Activated CD8-positive, alpha-beta T cell treated with anti-CD3 and anti-CD28 coated beads, Interleukin-2, amount 10 ng/mL, durations not matched to agents 7 days and 5 days (primary cell): ENCODE results near the gene KCNRG. TPM values are rescaled to one million over a fixed set of nuclear protein-coding genes. Genes with fewer than 3 reads are reported as not detected.
"Not testable (repeated sequence)": the region's sequence is repeated elsewhere in the genome, so short reads cannot be mapped to it uniquely, and the experiment has no call there.

Experiments used
- ATAC-seq: fragments of 150-1000 bp; cut with Tn5 transposase; one replicate; pipeline ENCODE4 v1.10.0; 2021; ENCODE audit warnings: moderate library complexity
- CTCF ChIA-PET: fragments of 350-600 bp; sonication (Branson Sonifier 250); formaldehyde crosslinking; loops from one replicate; lab custom pipeline; 2021; ENCODE audit warnings: antibody characterized with exemption; lab: Charles Lee
- POLR2A ChIA-PET: fragments of 350-600 bp; sonication (Branson Sonifier 250); formaldehyde crosslinking; loops from one replicate; lab custom pipeline; 2021; ENCODE audit warnings: antibody characterized with exemption; lab: Charles Lee
- DNase-seq: peaks from one replicate; pipeline ENCODE4 v3.0.0-alpha.2; 2020
- H3K27ac Mint-ChIP-seq: one replicate; pipeline ENCODE4 v1.8.0; 2021; ENCODE audit warnings: mild to moderate bottlenecking, mixed read lengths
- H3K27me3 Mint-ChIP-seq: one replicate; pipeline ENCODE4 v1.8.0; 2021; ENCODE audit warnings: low read depth, mixed read lengths
- H3K36me3 Mint-ChIP-seq: one replicate; pipeline ENCODE4 v1.8.0; 2021; ENCODE audit warnings: low read depth, mixed read lengths
- H3K4me1 Mint-ChIP-seq: one replicate; pipeline ENCODE4 v1.8.0; 2021; ENCODE audit warnings: low read depth, mixed read lengths
- H3K4me3 Mint-ChIP-seq: one replicate; pipeline ENCODE4 v1.8.0; 2021; ENCODE audit warnings: mild to moderate bottlenecking, mixed read lengths
- H3K9me3 Mint-ChIP-seq: one replicate; pipeline ENCODE4 v1.8.0; 2022; ENCODE audit warnings: mixed read lengths; ENCODE audit not compliant: insufficient read depth
- total RNA-seq, 2 experiments: library from RNA; stranded (reverse); gene quantifications; one replicate each; pipeline ENCODE4 v1.2.3, GENCODE V29; 2021

The KCNRG gene
- under 1 TPM; 0.18 to 0.82 TPM for total RNA-seq

- CTCF ChIA-PET = interaction anchor here (1.2 to 2.7 kb wide), 2 partner anchors 18 to 65 kb away, joined by 4 to 9 read pairs; partner anchors contain the start of gene TRIM13
- POLR2A ChIA-PET = interaction anchor here (0.7 kb wide), 1 partner anchor 18 kb away, joined by 3 read pairs; no protein-coding TSS in a partner anchor
- no peak within 1 kb of the TSS for H3K4me3 Mint-ChIP-seq
- peaks cover 3% of the 10 kb centered on the region for H3K4me1 Mint-ChIP-seq
- H3K9me3 Mint-ChIP-seq = no peaks in the 10 kb centered on the region
- H3K27ac Mint-ChIP-seq = no peak within 1 kb of the TSS
- no peak for ATAC-seq
- peaks cover 78% of the 10 kb centered on the region for H3K36me3 Mint-ChIP-seq
- DNase-seq = no peak
- no peaks in the 10 kb centered on the region for H3K27me3 Mint-ChIP-seq
These were observed at the start of gene KCNRG for GRCh38 chr13:50015258-50015657. Gene KCNRG (plus strand): TSS chr13:50015444. CDS start chr13:50015494, 50 bp downstream.

DNA sequence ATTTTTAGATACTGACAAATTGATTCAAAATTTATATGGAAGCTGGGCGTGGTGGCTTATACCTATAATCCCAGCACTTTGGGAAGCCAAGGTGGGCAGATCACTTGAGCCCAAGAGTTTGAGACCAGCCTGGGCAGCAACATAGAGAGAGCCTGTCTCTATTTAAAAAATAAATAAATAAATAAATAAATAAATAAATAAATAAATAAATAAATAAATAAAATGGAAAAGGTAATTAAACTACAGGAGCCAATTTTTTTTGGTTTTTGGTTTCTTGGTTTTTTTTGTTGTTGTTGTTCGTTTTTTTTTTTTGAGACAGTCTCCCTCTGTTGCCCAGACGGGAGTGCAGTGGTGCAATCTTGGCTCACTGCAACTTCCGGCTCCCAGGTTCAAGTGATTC is 47.8 kb upstream of the KCNRG start:
- POLR2A ChIA-PET = interaction anchor here (0.6 to 0.7 kb wide), 2 partner anchors 30 to 159 kb away, joined by 5 to 7 read pairs; no protein-coding TSS in a partner anchor
- CTCF ChIA-PET = interaction anchor here (0.8 kb wide), 1 partner anchor 9 kb away, joined by 4 read pairs; no protein-coding TSS in a partner anchor

GRCh38 chr13:49972709-49973108 is 42.5 kb upstream of the KCNRG start:
- DNase-seq (no peak), ATAC-seq (no peak)
- no peaks in the 10 kb centered on the region for H3K27me3 Mint-ChIP-seq
- peak overlapping the region; percentile 61 for H3K27ac Mint-ChIP-seq
- H3K4me1 Mint-ChIP-seq = peaks cover 4% of the 10 kb centered on the region
- POLR2A ChIA-PET = no interaction called here
- CTCF ChIA-PET = interaction anchor here (0.8 kb wide), 1 partner anchor 30 kb away, joined by 3 read pairs; no protein-coding TSS in a partner anchor
- H3K36me3 Mint-ChIP-seq = peaks cover 10% of the 10 kb centered on the region
- no peaks in the 10 kb centered on the region for H3K9me3 Mint-ChIP-seq
- no peak overlapping the region for H3K4me3 Mint-ChIP-seq

More for the DNA sequence above, 47.8 kb upstream of the KCNRG start:
- H3K27ac Mint-ChIP-seq = no peak overlapping the region
- no peaks in the 10 kb centered on the region for H3K27me3 Mint-ChIP-seq
- no peak for DNase-seq
- H3K9me3 Mint-ChIP-seq = peaks cover 6% of the 10 kb centered on the region
- peaks cover 32% of the 10 kb centered on the region for H3K36me3 Mint-ChIP-seq
- no peak for ATAC-seq
- no peaks in the 10 kb centered on the region for H3K4me1 Mint-ChIP-seq
- no peak overlapping the region for H3K4me3 Mint-ChIP-seq

DNA sequence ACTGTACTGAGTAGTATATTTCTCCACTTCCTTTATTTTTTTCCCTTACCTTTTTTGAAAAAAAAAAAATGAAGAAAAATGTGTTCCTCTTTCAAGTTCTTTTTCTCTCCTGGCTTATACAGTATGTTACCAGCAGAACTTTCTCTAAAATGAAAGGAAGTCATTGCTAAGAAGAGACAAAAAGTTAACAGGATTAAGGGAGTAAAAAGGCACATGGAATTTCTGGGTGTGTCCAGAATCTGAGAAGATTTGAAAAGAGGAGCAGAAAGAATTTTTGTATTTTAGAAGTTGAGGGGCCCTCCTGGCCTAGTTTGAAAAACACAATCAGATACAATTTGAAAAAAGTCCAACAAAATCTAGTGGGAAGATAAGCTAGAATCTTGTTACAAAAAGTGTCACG is 39.4 kb upstream of the KCNRG start:
- POLR2A ChIA-PET = no interaction called here
- ATAC-seq = no peak

DNA sequence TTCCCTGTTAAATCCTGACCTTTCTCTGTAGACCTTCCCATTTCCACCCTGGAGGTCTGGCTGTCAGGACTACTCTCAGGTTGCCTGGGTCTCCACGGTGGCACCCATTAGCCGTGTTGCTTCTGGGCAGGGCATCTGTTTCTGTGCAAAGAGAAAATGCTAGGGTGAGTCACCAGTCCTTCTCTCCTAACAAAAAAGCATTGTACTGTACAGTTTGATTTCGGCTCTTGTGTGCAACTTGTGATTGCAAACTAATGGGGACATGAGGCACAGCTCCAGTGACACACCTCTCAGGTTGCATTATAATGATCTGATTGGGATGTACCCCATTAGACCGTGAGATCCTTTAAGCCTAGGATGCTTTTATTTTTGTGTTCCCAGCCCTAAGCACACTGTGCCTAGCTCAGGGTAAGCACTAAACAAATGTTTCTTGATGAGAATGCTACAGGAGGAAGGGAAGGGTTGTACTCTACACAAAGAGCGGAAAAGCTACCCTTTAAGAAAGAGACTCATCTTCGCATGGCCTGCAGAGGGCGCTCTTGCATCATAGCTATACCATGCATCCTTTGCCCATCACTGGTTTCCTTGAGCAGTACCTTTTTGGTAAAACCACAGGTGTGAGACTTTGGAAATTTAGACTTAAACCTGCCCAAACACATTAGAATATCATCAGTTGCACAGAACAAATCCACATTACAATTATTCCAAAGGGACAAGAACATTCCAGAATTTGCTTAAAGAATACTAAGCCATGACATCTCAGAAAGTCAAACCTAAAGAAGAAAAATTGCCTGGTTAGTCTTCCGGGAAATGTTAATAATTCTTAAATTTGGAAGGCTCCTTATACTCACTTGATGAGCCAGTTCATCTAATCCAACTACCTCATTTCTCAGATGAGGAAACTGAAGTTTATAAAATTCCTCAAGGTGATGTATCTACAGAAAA is 38.7 kb upstream of the KCNRG start:
- H3K27me3 Mint-ChIP-seq = no peaks in the 10 kb centered on the region
- ChIA-PET POLR2A (no interaction called here), CTCF (interaction anchor here (0.6 to 4.5 kb wide), 45 partner anchors 8 to 1147 kb away, joined by 3 to 24 read pairs (median 4); partner anchors contain the start of genes SPRYD7 and TRIM13)
- H3K36me3 Mint-ChIP-seq = peaks cover 7% of the 10 kb centered on the region
- peak; percentile 81 for DNase-seq
- no peak overlapping the region for H3K4me3 Mint-ChIP-seq
- peak; percentile 81 for ATAC-seq
- no peaks in the 10 kb centered on the region for H3K9me3 Mint-ChIP-seq
- no peak overlapping the region for H3K27ac Mint-ChIP-seq
- H3K4me1 Mint-ChIP-seq = peaks cover 4% of the 10 kb centered on the region

More for the DNA sequence above, 39.4 kb upstream of the KCNRG start:
- Mint-ChIP-seq H3K9me3 (no peaks in the 10 kb centered on the region), H3K27ac (no peak overlapping the region), H3K4me1 (peaks cover 4% of the 10 kb centered on the region), H3K27me3 (no peaks in the 10 kb centered on the region), H3K36me3 (peaks cover 5% of the 10 kb centered on the region), H3K4me3 (no peak overlapping the region)
- DNase-seq = no peak
- CTCF ChIA-PET = interaction anchor here (0.6 to 4.5 kb wide), 30 partner anchors 8 to 1097 kb away, joined by 3 to 24 read pairs (median 4); partner anchors contain the start of genes SPRYD7 and TRIM13

DNA sequence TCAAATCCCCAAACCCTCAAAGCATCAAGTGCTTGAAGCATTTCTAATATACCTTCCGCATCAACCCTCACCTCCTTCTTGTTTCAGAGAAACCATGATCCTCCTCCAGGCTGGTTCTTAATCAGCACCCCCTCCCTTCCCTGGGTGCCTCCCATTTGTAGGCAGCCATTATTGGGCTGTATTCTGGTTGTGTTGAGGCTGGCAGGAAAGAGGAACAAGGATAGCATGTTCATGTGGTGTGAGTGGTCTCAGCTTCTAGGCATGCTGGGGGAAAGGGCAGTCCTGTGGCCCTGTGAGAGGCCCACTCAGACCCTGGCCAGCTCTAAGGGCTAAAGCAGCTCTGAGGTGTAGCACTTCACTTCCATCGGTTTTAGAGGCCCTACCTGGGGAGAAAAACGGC is 37.3 kb upstream of the KCNRG start:
- DNase-seq = no peak
- H3K9me3 Mint-ChIP-seq = no peaks in the 10 kb centered on the region
- no peak for ATAC-seq
- ChIA-PET POLR2A (no interaction called here), CTCF (interaction anchor here (1.3 to 4.5 kb wide), 12 partner anchors 17 to 1092 kb away, joined by 3 to 24 read pairs (median 10); partner anchors contain the start of genes SPRYD7 and TRIM13)
- no peak overlapping the region for H3K27ac Mint-ChIP-seq
- peaks cover 15% of the 10 kb centered on the region for H3K36me3 Mint-ChIP-seq
- peaks cover 2% of the 10 kb centered on the region for H3K4me1 Mint-ChIP-seq
- no peak overlapping the region for H3K4me3 Mint-ChIP-seq
- no peaks in the 10 kb centered on the region for H3K27me3 Mint-ChIP-seq

- ChIA-PET POLR2A (no interaction called here), CTCF (no interaction called here)
- H3K4me1 Mint-ChIP-seq = peaks cover 2% of the 10 kb centered on the region
- no peak overlapping the region for H3K27ac Mint-ChIP-seq
- peaks cover 20% of the 10 kb centered on the region for H3K36me3 Mint-ChIP-seq
- H3K4me3 Mint-ChIP-seq = no peak overlapping the region
- no peaks in the 10 kb centered on the region for H3K9me3 Mint-ChIP-seq
- DNase-seq (no peak), ATAC-seq (no peak)
- H3K27me3 Mint-ChIP-seq = no peaks in the 10 kb centered on the region
These were observed 35.0 kb upstream of the KCNRG start for GRCh38 chr13:49980266-49980665.

GRCh38 chr13:49985129-49985528 is 30.1 kb upstream of the KCNRG start:
- DNase-seq (no peak), ATAC-seq (no peak)
- Mint-ChIP-seq H3K36me3 (peaks cover 38% of the 10 kb centered on the region), H3K27ac (no peak overlapping the region), H3K9me3 (no peaks in the 10 kb centered on the region), H3K27me3 (no peaks in the 10 kb centered on the region), H3K4me3 (no peak overlapping the region), H3K4me1 (no peaks in the 10 kb centered on the region)
- ChIA-PET POLR2A (no interaction called here), CTCF (interaction anchor here (1.2 to 2.4 kb wide), 2 partner anchors 9 to 14 kb away, joined by 3 to 7 read pairs; no protein-coding TSS in a partner anchor)

- H3K36me3 Mint-ChIP-seq = peaks cover 41% of the 10 kb centered on the region
- no peak overlapping the region for H3K4me3 Mint-ChIP-seq
- POLR2A ChIA-PET = interaction anchor here (1.0 kb wide), 1 partner anchor 11 kb away, joined by 3 read pairs; the partner anchor contains the start of gene TRIM13
- no peak for ATAC-seq
- H3K4me1 Mint-ChIP-seq = peaks cover under 1% of the 10 kb centered on the region
- H3K27ac Mint-ChIP-seq = no peak overlapping the region
- no peak for DNase-seq
- CTCF ChIA-PET = no interaction called here
- no peaks in the 10 kb centered on the region for H3K9me3 Mint-ChIP-seq
- no peaks in the 10 kb centered on the region for H3K27me3 Mint-ChIP-seq
These were observed 28.8 kb upstream of the KCNRG start for GRCh38 chr13:49986471-49986870.

DNA sequence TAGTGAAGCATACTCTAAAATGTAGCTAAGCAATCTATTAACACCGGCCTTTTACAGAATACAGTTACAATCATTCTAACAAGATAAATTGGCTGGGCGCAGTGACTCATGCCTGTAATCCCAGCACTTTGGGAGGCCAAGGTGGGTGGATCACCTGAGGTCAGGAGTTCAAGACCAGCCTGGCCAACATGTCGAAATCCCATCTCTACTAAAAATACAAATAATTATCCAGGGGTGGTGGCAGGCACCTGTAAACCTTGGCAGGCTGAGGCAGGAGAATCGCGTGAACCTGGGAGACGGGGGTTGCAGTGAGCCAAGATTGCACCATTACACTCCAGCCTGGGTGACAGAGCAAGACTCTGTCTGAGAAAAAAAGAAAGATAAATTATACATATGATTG is 24.6 kb upstream of the KCNRG start:
- ATAC-seq, H3K4me1 Mint-ChIP-seq, DNase-seq, H3K9me3 Mint-ChIP-seq, H3K27me3 Mint-ChIP-seq, H3K4me3 Mint-ChIP-seq, H3K27ac Mint-ChIP-seq: not testable (repeated sequence)
- POLR2A ChIA-PET = interaction anchor here (0.6 kb wide), 1 partner anchor 1315 kb away, joined by 3 read pairs; no protein-coding TSS in a partner anchor
- CTCF ChIA-PET = interaction anchor here (1.0 kb wide), 1 partner anchor 921 kb away, joined by 4 read pairs; no protein-coding TSS in a partner anchor
- H3K36me3 Mint-ChIP-seq = peaks cover 34% of the 10 kb centered on the region

DNA sequence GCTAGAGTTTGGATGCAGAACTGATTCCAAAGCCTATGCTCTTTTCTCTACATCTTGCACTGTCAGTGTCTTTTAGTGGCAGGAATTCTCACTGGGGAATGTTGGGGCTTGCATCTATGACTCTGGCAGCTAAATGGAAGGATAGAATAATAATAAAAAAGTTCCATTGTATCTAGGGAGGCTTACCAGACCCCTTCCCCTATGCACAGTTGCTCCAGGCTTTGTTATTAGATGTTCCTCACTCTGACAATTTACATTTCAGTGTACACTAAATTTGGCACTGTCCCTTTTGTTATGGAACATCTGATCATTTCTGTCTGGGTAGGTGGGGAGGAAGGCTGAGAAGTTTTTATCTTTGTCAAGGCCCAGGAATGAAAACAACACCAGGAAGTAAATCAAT is 22.1 kb upstream of the KCNRG start:
- H3K9me3 Mint-ChIP-seq = no peaks in the 10 kb centered on the region
- peaks cover 36% of the 10 kb centered on the region for H3K36me3 Mint-ChIP-seq
- no peaks in the 10 kb centered on the region for H3K27me3 Mint-ChIP-seq
- ChIA-PET POLR2A (no interaction called here), CTCF (interaction anchor here (0.9 kb wide), 1 partner anchor 17 kb away, joined by 4 read pairs; no protein-coding TSS in a partner anchor)
- ATAC-seq (no peak), DNase-seq (no peak)
- peaks cover 11% of the 10 kb centered on the region for H3K4me1 Mint-ChIP-seq
- H3K4me3 Mint-ChIP-seq = no peak overlapping the region
- H3K27ac Mint-ChIP-seq = no peak overlapping the region
